Body of pancreas (tissue), 4 donors: ENCODE measurements around the gene NR1H4.

ENCODE experiments used
- CTCF ChIP-seq, 7 experiments: fragments of 450-650 bp in 4 of 7; fragments of 200-600 bp in 3 of 7; sonication (generic) in 3 of 7; IDR thresholded peaks; one replicate each; pipeline ENCODE4 v1.5.1; 2016 to 2019; ENCODE audit warnings: antibody characterized with exemption in 7 of 7
- POLR2A ChIP-seq, 3 donors: fragments of 450-650 bp; IDR thresholded peaks; one replicate each; pipeline ENCODE4 v1.6.1; 2016; ENCODE audit warnings: antibody characterized with exemption in 3 of 3, mild to moderate bottlenecking in 2 of 3

DNA sequence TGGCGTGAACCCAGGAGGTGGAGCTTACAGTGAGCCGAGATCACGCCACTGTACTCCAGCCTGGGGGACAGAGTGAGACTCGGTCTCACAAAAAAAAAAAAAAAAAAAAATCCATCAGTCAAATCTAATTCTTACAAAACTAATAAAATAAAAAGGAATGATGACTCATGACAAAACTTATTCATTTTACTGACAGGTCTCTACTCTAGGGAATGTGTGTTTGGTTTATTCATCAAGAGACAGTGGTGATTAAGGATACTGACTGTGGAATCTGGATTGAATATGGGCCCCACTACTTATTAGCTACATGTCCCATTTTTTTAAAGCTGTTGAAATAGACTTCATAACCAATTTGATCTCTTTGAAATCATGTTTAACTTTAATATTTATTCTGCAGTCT lies 70.5 kb downstream of the NR1H4 start:
- TF ChIP-seq CTCF (IDR thresholded peaks at IDR 0.05) (no peak), POLR2A (IDR thresholded peaks at IDR 0.05) (no peak)
